Measurements from ENCODE around the gene LILRB3.

The LILRB3 gene

DNA sequence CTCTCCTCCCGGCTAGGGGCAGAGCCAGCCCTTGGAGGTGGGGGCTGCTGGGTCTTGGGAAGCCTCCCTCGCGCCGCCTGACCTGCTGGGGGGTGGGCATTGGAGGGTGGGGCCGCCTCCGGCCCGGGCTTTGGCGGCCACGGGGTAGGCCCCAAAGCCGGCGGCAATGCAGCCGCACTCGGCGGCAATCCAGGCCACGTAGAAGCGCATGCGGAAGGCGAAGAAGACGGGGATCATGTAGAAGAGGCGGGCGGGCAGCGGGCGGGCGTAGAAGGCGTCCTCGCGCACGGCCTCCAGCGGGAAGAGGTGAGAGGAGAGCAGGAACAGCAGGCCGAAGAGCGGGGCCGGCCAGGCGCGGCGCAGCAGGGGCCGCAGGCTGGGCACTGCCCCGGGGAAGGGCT lies 42.1 kb downstream of the LILRB3 start:
- TF ChIP-seq, protein P1, sequence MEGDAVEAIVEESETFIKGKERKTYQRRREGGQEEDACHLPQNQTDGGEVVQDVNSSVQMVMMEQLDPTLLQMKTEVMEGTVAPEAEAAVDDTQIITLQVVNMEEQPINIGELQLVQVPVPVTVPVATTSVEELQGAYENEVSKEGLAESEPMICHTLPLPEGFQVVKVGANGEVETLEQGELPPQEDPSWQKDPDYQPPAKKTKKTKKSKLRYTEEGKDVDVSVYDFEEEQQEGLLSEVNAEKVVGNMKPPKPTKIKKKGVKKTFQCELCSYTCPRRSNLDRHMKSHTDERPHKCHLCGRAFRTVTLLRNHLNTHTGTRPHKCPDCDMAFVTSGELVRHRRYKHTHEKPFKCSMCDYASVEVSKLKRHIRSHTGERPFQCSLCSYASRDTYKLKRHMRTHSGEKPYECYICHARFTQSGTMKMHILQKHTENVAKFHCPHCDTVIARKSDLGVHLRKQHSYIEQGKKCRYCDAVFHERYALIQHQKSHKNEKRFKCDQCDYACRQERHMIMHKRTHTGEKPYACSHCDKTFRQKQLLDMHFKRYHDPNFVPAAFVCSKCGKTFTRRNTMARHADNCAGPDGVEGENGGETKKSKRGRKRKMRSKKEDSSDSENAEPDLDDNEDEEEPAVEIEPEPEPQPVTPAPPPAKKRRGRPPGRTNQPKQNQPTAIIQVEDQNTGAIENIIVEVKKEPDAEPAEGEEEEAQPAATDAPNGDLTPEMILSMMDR (IDR thresholded peaks at IDR 0.05; ENCODE audit: low read depth, low read length, missing control alignments) = no peak
- in situ Hi-C loops (cut with HindIII; ENCODE audit: low sequenced_read_pairs) = no loop called here
- H3K4me3 ChIP-seq (ENCODE audit: low read depth, low read length) = no peak overlapping the region
- no peak for DNase-seq (ENCODE audit: low read depth)

DNA sequence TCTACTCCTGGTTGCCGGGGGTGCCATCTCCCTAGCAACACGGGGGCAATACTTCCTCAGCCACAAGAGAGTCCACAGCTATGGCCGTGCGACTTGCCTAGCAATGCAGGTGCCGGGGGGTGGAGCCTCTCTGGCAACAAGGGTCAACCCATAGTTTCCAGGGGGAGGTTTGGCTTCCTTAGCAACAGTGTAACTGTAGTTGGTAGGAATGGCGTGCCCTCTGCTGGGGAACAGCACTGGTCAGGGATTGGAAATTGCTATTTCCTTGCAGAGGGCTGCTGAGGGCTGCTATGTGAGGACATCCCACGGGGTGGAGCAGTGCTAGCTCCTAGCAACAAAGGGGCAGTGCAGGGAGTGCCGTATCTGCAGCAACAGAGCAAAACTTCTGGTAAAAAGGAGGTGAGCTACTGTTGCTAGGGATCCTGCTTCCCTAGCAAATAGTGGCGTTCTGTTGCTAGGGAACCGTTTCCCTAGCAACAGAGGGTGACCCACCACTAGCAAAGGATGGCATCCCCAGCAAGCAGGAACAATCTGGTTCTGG lies 42.8 kb downstream of the LILRB3 start:
- in situ Hi-C loops (cut with HindIII; ENCODE audit: low sequenced_read_pairs) = no loop called here
- DNase-seq (ENCODE audit: low read depth) = peak; percentile 79
- TF ChIP-seq, protein P1 (IDR thresholded peaks at IDR 0.05; ENCODE audit: low read depth, low read length, missing control alignments) = peak; percentile 89
- H3K4me3 ChIP-seq (ENCODE audit: low read depth, low read length) = no peak overlapping the region

DNA sequence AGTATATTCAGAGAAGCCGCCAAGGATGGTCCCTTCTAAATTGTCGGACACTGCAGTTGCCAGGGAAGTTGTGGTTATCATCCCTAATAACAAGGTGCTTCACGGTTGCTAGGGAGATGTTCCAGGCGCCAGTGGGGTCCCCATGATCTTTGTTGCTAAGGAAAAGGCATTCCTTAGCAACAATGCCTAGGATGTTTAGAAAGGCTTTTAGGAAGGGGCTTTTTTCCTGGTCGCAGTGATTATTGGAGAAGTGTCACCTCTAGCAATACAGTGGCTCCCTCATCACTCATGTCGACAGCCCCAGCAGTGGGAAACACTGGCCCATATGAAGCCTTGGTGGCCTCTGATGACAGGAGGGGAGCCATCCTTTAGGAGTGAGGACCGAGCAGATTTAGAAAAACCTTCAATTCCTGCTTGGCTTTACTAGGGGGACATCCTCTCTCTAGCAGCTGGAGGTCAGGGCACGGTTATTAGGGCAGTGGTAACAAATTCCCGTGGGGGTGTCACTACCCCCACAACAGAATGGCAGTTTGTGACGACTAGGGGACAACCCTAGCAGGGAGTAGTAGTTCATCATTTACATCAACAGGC lies 43.5 kb downstream of the LILRB3 start:
- no peak for DNase-seq (ENCODE audit: low read depth)
- no peak overlapping the region for H3K4me3 ChIP-seq (ENCODE audit: low read depth, low read length)
- TF ChIP-seq, protein P1 (IDR thresholded peaks at IDR 0.05; ENCODE audit: low read depth, low read length, missing control alignments) = no peak
- in situ Hi-C loops (cut with HindIII; ENCODE audit: low sequenced_read_pairs) = no loop called here

DNA sequence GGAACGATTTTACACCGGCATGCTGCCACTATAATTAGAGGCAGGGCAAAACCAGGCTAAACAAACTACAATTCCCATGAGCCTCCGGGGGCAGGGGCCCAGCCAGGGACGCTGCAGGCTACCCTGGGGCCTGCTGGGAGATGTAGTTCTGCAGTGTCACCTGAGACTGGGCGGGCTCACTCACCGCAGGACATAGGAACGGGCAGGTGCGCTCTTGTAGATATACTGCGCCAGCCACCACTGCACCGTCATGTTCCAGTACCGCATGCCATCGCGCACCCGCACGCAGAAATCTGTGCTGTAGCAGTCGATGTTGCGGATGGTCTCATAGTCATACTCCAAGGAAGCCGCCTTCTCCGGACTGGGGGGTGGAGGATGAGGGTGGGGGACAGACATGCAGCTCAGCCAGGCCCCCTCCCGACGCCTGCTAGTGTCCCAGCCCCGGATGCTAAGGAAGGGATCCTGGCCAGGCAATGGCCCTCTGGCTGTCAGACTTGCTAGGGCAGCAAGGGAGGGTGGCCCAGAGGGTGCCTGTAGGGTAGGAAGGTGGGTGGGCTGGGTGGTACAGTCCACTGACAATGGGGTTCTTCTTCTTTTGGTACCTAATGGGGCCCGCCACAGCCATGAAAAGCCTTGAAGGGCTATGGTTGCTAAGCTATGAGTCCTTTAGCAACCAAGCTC lies 44.1 kb downstream of the LILRB3 start:
- in situ Hi-C loops (cut with HindIII; ENCODE audit: low sequenced_read_pairs) = no loop called here
- TF ChIP-seq, protein P1 (IDR thresholded peaks at IDR 0.05; ENCODE audit: low read depth, low read length, missing control alignments) = no peak
- H3K4me3 ChIP-seq (ENCODE audit: low read depth, low read length) = no peak overlapping the region
- DNase-seq (ENCODE audit: low read depth) = no peak

DNA sequence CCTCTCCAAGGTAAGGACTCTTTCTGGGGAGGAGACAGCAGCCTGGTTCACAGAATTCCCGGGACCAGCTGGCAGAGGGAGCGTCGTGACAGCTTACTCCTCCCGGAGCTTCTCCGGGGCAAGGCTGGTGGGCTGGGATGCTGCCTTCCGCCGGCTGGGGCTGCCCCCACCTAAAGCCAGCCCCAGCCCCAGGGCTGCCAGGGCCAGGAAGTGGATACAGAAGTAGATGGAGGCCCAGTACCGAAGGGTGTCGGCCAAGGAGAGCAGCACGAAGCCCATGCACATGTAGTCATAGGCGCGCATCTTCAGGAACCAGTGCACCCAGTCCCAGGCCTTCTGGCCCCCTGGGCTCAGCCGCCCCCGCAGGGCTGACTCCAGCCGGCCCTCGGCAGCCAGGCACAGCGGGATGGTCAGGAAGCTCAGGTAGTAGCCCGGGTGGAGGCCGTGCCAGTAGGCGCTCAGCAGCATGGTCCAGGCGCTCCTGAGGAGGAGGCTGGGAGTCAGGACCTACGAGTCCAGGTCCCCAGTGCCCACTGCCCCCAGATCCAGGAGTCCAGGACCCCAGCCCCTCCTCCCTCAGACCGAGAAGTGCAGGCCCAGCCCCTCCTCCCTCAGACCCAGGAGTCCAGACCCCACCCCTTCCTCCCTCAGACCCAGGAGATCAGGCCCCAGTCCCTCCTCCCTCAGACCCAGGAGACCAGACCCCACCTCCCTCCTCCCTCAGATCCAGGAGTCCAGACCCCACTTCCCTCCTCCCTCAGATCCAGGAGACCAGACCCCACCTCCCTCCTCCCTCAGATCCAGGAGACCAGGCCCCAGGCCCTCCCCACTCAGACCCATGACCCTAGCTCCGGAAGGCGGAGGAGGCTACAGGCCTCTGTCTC lies 48.6 kb downstream of the LILRB3 start:
- in situ Hi-C loops (cut with HindIII; ENCODE audit: low sequenced_read_pairs) = no loop called here
- no peak overlapping the region for H3K4me3 ChIP-seq (ENCODE audit: low read depth, low read length)
- no peak for DNase-seq (ENCODE audit: low read depth)
- TF ChIP-seq, protein P1 (IDR thresholded peaks at IDR 0.05; ENCODE audit: low read depth, low read length, missing control alignments) = no peak

DNA sequence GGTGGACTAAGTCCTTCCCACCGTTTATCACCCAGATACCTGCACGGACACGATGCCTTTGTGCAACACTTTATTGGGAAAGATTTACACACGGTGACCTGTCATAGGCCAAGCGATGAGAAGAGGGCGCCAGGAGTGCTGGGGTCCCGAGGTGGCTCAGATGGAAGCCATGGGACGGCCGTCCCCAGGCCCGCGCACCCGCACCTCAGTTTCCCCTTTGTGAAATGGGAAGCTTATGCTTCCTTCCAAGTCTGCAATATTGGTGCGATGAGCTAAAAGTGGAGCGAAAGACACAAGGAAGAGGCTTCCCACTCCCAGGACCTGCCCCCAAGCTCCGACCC lies 49.5 kb downstream of the LILRB3 start:
- no peak overlapping the region for H3K4me3 ChIP-seq (ENCODE audit: low read depth, low read length)
- TF ChIP-seq, protein P1 (IDR thresholded peaks at IDR 0.05; ENCODE audit: low read depth, low read length, missing control alignments) = no peak
- no peak for DNase-seq (ENCODE audit: low read depth)
- in situ Hi-C loops (cut with HindIII; ENCODE audit: low sequenced_read_pairs) = no loop called here
